HG03045 (cell line): Measurements from ENCODE around the gene PLA2G15.
"Not testable (repeated sequence)": the region's sequence is repeated elsewhere in the genome, so short reads cannot be mapped to it uniquely, and the experiment has no call there.

ENCODE experiments used
- ATAC-seq: cut with Tn5 transposase; IDR thresholded peaks from one replicate; pipeline ENCODE4 v1.9.1; 2021; ENCODE audit warnings: mild to moderate bottlenecking, moderate library complexity; ENCODE audit not compliant: unreplicated experiment

The PLA2G15 gene

DNA sequence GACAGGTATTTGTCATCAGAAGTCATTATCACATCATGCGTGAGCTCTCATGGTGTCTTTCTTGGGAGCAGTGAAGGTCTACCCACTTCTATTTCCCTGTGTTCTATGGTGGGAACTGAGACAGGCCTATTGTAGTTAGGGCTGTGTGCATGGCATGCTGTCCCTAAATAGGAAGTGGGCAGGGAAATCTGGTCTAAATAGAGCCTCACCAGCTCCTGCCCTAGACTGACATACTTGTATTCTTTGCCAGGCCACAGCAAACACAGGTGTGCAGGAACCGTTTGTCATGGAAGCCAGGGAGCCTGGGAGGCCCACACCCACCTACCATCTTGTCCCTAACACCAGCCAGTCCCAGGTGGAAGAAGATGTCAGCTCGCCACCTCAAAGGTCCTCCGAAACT lies 29.3 kb downstream of the PLA2G15 start:
- no peak for ATAC-seq

DNA sequence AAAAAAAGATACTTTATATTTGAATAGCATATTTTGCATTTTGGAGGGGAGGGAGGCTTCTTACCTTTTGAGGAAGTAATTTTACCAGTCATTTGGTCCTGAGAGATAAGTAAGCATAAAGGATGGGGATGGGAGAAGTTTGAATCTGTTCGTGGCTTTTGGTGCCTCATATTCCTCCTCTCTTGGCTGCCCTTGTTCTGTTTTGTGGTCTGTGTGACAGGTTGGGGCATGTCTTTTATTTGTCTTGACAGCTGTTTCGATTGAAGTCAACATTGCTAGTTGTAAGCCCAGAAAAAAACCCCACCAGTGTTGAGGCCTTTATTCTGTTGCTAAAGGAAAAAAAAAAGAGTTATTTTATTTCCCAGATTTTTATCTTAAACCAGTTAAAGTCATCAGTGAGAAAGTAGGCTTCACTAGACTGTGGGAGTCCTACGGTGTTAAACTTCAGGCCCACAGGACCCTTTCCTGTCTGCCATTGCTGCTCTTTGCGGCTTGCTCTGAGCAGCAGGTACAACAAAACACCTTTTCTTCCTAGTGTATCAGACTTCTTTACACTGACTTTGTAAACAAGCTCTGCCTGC lies 30.5 kb downstream of the PLA2G15 start:
- peak; percentile 69 for ATAC-seq

DNA sequence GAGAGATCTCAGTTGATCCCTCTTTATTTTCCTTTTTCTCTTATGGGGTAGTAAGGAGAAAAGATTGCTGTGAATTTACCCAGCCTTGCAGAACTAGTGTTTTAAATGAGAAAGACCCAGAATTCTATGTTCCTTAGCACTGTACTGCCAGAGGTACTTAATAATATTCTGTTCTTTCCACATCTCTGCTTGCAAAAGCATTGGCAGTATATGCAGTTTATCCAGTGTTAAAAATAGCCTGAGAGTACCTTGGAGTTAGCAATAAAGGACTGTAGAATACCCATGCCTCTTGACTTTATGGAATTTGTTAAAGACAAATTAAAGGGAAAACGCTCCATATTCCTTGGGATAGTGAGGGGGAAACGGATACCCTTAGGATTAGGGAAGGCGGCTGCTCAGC lies 31.1 kb downstream of the PLA2G15 start:
- no peak for ATAC-seq

DNA sequence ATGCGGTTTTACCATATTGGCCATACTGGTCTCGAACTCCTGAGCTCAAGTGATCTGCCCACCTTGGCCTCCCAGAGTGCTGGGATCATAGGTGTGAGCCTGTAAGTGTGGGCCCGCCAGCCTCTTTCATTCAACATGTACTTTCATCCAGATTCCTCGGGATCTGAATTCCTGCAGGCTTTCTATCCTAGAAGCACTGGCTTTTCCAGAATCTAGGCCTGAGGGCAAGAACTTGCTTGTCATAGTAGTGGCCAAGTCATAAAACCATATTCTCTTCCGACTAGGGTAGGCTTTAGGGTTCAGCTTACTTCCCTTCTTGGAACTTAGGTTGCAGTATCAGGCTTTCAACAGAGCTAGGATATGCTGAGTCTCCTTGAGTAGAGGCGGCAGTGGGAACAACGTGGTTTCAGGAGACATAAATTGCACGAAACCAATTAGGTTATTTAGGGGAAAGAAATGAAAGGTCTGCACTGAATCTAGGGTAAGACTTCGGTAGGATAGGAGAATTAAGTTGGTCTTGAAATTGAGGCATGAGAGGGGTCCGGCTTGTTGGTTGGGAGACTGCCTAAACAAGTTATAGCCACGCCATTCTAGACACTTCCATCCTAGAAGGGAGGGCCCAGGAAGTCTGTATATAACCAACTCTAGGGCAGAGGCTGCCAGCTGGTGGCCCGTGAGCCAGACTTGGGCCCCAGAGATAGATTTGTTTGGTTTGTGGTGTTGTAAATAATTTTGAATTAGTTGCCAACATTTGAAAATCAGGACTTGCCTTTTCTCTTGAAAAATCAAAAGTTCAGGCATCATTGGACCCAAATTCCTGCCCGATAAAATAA lies 34.8 kb downstream of the PLA2G15 start:
- ATAC-seq: no peak

DNA sequence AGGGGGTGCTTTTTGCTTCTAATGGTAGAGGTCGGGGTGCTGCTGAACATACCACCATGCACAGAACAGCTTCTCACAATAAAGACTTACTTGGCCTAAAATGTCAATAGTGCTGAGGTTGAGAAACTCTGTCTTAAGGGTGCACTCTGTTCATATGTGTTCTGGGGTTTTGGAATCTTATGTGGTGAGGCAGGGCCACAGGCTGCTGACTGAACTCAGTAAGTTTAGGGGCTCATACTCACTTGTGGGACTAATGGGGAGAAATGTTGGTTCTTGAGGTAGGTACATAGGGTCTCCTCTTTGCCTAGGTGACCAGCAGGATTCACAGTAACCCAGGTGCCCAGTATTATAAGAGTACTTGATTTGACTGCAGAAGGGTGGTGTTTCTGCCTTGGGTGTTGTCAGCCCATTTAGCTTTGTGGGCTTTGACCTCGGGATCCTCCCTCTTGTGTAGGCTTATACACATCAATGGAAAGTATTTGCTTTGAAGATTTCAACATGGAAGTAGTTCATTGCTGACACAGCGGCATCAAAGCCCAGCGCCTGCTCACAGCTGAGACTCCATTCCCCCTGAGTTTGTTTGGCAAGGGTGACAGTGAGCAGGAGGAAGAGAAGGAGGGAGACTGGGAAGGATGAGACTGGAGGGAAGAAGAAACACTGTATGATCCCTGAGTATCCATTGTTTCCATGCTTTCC lies 36.3 kb downstream of the PLA2G15 start:
- ATAC-seq: no peak

DNA sequence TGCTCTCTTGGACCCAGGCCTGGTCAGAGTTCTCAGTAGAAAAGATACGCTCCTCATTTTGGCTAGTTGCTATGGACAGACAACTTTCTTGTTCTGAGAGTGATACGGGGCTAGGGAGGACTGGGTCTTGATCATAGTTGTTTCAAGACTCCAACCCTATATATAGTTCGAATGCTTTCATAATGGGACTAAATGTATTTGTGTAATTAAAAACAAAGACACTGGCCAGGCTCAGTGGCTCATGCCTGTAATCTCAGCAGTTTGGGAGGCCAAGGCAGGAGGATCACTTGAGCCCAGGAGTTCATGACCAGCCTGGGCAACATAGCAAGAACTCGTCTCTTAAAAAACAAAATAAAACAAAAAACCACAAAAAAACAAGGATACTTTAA lies 36.9 kb downstream of the PLA2G15 start:
- ATAC-seq: no peak

DNA sequence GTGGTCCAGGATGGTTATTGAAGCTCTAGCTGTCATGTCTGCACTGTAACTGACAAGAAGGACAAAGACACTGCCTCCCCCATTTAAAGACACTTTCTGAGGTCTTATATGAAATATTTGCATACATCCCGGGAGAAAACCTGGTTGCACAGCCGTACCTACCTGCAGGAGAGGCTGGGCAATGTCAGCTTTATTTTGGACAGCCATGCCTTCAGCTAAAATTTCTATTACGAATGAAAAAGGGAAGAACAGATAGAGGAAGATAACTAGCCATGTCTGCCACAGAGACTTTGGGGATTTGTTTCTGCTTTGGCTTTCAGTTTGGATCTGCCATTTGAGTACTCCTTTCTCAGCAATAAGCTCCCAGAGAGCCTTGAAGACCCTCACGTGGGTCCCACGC lies 38.2 kb downstream of the PLA2G15 start:
- no peak for ATAC-seq

DNA sequence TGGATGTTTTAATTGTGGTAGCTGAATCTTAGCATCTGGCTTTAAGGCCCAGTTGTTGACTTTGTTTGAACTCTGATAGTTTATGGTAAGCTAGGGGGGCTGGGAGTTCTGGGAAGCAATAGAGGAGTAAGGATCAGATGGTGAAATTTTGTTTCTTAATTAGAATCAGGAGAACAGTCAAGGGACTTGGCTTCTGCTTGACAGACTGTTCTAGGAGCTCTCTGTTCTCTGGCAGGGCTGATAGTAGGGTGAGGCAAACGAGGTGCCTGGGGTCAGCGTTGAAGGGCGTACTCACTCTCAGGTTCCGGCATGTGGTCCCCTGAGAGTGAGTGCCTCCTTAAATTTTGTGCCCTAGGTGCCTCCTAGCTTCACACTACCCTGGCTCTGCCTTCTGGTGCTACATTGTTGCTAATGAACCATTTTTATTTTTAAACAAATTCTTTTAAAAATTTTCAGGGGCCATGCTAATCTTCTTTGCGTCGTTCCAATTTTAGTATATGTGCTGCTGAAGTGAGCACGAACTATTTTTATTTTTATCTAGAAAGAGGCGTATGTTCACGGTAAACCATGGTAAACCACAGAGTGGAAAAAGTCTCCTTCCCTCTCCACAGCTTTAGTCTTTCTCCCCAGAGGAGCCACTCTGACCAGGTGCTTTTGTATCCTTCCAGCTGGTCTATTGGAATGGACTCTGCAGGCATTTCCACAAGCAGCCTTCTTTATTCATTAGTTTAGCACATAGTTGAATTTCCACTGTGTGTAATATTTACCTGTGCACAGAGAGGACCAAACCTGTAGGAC lies 38.8 kb downstream of the PLA2G15 start:
- ATAC-seq: peak; percentile 47

DNA sequence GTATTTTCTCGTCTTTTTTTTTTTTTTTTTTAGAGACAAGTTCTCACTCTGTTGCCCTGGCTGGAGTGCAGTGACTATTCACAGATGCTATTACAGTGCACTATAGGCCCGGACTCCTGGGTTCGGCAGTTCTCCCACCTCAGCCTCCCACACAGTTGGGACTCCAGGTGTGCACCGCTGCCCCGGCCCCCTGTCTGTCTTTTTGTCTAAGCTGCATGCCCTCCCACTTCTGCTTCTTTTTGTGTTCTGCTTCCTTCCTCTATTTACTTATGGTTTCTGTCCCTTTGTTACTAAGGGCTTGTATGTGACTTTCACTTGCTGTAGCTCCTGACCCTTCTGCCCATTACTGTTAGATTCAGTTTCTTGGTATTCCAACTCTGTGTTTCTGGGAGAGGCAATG lies 39.7 kb downstream of the PLA2G15 start:
- ATAC-seq: no peak

DNA sequence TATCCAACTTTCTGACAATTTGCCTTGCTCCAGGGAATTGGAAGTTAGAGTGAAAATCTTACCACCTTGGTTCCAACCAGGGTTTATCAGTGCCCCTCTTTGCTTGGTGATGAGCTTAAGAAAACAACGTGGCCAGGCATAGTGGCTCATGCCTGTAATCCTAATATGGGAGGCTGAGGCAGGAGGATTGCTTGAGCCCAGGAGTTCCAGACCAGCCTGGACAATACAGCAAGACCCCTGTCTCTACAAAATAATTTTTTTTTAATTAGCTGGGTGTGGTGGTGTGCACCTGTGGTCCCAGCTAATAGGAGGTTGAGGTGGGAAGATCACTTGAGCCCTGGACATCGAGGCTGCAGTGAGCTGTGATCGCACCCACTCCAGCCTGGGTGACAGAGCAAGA lies 40.5 kb downstream of the PLA2G15 start:
- ATAC-seq: no peak

DNA sequence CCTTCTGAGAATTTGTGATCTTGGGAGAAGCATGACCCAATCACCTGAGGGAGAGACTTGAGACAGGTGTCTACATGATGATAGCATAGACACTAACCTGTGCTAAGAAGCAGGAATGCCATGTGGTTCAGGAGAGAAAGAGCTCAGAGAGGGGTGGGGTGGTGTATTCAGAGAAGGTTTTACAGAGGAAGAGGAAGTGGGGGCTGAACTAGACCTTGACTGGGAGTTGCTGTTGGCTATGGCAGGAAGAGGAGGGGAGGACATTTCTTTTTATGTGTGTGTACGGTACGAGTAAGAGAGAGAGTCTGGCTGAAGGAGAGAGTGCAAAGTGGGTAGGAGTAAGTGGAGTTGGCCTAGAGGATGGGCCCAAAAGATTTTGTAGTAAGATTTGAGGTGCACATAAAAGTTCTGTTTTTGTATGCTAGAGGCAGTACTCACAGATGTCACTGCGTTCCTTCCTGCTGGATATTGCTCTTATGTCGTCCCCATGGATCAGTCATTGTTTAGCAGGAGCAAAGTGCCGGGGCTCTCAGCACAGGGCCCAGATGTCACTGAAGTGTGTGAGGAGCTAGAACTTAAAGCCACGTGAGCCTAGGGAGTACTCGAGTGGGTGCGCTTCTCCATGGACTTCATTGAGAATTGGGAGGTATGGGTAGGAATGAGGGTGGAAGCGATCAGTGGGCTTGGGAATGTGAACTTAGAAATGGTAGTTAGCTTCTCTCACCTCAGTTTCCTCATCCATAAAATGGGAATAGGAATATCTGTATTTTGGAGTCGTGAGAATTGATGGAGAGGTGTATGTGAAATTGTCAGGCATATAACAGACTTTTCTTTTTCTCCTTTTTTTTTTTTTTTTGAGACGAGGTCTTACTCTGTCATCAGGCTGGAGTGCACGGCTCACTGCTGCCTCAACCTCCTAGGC lies 41.2 kb downstream of the PLA2G15 start:
- ATAC-seq: no peak

DNA sequence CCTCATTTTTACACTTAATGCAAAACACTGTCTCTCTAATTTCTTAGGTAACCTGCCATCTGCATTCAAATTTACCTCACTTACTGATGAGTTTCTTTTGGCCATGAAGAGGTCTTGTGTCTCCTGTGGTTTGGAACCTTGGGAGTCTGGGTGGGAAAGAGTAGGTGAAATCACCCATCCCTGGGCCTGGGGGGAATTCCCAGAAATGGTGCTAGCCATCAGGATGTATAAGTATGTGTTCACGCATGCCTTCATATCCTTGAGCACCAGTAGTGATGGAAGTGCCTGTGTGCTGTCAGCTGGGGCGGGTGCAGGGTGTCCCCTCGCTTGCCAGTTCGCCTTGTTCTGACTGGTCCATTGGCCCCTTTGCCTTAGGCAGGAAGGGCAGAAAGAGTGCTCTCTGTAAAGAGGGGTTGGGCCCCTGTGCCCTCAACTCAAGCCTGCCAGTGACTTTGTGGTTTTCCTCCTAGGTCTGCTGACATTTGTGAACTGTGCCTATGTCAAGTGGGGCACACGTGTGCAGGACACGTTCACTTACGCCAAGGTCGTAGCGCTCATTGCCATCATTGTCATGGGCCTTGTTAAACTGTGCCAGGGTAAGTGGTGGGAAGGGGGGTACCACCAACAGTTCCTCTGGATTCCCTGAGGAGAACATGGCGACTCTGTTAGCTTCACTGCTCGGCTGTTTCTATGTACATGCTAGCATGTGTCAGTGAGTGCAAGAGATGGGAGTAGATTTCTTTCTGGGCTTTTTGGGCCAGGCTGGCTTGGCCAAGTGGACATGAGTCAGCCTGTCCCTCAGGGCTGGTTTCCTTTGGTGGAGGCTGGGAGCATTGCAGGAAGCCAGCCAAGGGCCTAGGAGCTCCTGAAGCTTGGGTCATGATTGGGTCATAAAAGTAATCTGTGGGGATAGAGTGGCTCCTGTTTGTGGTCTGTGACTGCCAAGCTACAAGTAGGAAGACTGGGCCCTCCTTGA lies 42.4 kb downstream of the PLA2G15 start:
- no peak for ATAC-seq

DNA sequence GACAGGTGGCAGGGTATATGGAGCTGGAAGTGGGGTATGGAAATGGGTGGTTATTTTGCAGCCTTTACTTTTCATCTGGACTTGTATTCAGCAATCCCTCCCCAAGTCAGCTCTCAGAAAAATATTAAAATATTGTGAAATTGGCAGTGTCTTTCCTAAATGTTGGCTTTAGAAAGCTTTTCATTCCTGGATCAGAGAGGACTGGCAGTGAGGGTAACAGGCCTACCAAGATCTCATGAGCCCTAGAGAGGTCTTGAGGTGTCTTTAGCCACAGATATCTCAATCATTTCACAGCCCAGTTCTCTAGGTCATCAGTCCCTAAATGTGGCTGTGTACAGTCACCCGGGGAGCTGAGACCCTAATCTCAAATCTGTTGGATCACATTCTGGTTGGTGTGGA lies 43.1 kb downstream of the PLA2G15 start:
- no peak for ATAC-seq

DNA sequence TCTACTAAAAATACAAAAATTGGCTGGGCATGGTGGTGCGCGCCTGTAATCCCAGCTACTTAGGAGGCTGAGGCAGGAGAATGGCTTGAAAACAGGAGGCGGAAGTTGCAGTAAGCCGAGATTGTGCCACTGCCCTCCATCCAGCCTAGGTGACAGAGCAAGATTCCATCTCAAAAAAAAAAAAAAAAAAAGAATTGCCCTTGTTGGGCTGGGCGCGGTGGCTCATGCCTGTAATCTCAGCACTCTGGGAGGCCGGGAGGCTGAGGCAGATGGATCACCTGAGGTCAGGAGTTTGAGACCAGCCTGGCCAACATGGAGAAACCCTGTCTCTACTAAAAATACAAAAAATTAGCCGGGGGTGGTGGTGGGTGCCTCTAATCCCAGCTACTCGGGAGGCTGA lies 43.6 kb downstream of the PLA2G15 start:
- not testable (repeated sequence) for ATAC-seq

DNA sequence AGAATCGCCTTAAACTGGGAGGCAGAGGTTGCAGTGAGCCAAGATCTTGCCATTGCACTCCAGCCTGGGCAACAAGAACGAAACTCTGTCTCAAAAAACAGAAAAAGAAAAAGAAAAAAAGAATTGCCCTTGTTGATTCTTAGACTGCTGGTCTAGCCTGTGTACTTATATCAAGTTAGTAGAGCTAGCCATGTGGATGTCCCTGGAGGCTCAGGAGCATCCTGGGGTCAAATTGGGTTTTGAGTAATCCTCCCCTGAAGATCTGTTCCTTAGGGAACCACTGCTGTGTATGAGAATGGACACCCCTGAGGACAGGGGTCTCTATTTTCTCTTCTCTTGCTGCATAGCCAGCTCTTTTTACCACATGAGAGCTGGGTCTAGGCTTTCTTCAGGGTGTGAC lies 44.0 kb downstream of the PLA2G15 start:
- no peak for ATAC-seq

DNA sequence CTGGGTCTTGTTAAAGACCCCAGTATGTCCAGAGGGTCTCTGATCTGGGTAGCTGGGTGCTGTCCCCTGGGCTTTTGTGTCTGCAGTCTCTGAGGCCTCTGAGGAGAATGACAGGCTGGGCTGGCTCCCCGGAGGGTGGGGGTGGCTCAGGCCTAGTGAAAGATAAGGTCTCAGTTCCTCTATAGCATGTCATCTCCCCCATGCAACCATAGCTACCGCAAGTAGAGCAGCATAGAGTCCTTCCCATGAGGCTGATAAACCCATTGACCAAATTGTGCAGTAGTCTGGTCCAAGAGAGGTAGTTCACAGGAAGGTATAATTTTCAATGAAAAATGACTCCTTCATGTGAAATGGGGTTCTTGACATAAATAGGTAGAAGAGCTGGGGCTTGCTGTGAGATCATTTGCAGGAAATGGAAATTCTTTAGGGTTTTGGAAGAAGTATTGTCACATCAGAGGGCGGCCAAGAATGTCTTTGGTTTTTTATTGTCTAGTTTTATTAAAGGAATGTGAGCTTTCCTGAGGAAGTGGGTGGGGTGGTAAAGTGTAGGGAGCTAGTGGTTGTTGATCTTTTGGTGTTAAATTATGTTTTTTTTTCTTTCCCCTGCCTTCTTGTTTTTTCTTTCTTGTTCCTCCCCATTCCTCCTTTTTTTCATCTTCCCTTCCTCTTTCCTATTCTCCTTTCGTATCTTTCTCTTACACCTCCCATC lies 44.6 kb downstream of the PLA2G15 start:
- ATAC-seq: peak; percentile 76

DNA sequence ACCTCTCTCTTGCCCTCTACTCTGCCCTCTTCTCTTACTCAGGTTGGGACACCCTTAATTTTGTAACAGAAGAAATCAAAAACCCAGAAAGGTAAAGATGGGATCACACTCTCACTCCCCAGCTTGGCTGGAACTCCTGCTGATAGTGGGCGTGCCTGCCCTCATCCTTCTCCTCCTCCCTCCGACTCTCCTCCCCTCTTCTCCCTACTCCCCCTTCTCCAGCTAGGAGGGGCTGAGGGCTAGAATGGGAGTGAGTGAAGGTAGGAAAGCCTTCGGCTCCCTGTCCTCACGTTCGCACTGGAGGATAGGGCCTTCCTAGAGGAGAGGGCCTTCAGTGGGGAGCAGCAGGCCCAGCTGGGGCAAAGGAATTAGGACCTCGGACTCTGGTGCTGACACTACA lies 45.3 kb downstream of the PLA2G15 start:
- ATAC-seq: no peak

DNA sequence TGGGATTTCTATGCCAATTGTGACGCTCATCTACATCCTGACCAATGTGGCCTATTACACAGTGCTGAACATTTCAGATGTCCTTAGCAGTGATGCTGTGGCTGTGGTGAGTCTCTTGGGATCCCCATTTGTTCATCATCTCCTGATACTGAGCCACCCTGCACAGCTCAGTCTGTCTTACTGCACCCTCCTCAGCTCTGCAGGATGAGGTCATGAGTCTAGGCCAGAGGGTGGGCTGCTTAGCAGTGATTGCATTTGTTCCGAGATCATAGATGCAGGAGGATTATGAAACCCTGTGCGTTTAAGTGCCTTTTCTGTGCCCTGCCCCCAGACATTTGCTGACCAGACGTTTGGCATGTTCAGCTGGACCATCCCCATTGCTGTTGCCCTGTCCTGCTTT lies 46.1 kb downstream of the PLA2G15 start:
- no peak for ATAC-seq
